SK-N-SH (cell line): ENCODE measurements around the gene CCDC197. TPM values are rescaled to one million over a fixed set of nuclear protein-coding genes. Genes with fewer than 3 reads are reported as not detected.

Experiments used
- CTCF ChIA-PET: fragments of 300-600, 350-600 bp; formaldehyde crosslinking; extraction: SDS; loops from one replicate; lab custom pipeline; 2021; lab: Yijun Ruan, JAX
- POLR2A ChIA-PET: fragments of 350-600 bp; sonication (Branson Sonifier 250); formaldehyde crosslinking; extraction: SDS; loops from one replicate; lab custom pipeline; 2020; ENCODE audit warnings: antibody characterized with exemption, inconsistent platforms; lab: Yijun Ruan, JAX
- DNase-seq: peaks from one replicate; pipeline ENCODE4 v3.0.0; 2012
- H2AFZ ChIP-seq: fragments of 200-600 bp; sonication (generic); 2 replicates; pipeline ENCODE4 v1.8.1; 2016; ENCODE audit warnings: antibody characterized with exemption, mild to moderate bottlenecking, low read depth
- H3F3A ChIP-seq: fragments of 200-600 bp; sonication (generic); replicated peaks from 2 replicates; pipeline ENCODE3; 2016; ENCODE audit warnings: antibody characterized with exemption, mild to moderate bottlenecking; ENCODE audit not compliant: insufficient read depth
- H3K27ac ChIP-seq, 2 experiments: fragments of 200-500 bp in 1 of 2; fragments of 200-600 bp in 1 of 2; sonication (Bioruptor generic) in 1 of 2; sonication (generic), shearing (Covaris generic) in 1 of 2; 2 replicates each; pipeline versions ENCODE4 v1.5.1 to v1.6.1; 2014 to 2016; ENCODE audit warnings: low read depth in 2 of 2, inconsistent platforms in 1 of 2, low read length in 1 of 2, mild to moderate bottlenecking in 1 of 2, mixed read lengths in 1 of 2
- H3K27me3 ChIP-seq: fragments of 200-600 bp; sonication (generic), shearing (Covaris generic); 2 replicates; pipeline ENCODE4 v1.6.1; 2016; ENCODE audit warnings: mixed run types; ENCODE audit not compliant: insufficient read depth
- H3K36me3 ChIP-seq, 2 experiments: fragments of 200-500 bp in 1 of 2; fragments of 200-600 bp in 1 of 2; sonication (Bioruptor generic) in 1 of 2; sonication (generic) in 1 of 2; replicated peaks in 1 of 2; 2 replicates each; pipeline versions ENCODE3 to v1.5.1; 2014 to 2016; ENCODE audit warnings: low read length in 1 of 2, mild to moderate bottlenecking in 1 of 2; ENCODE audit not compliant: insufficient read depth in 2 of 2, control insufficient read depth in 1 of 2
- H3K4me1 ChIP-seq, 2 experiments: fragments of 200-500 bp in 1 of 2; fragments of 200-600 bp in 1 of 2; sonication (Bioruptor generic) in 1 of 2; sonication (generic), shearing (Covaris generic) in 1 of 2; 2 replicates each; pipeline versions ENCODE4 v1.5.1 to v1.6.1; 2014 to 2016; ENCODE audit warnings: low read depth in 1 of 2, low read length in 1 of 2, mixed run types in 1 of 2; ENCODE audit not compliant: insufficient read depth in 2 of 2, control insufficient read depth in 1 of 2
- H3K4me2 ChIP-seq: fragments of 200-600 bp; sonication (generic), shearing (Covaris generic); 2 replicates; pipeline ENCODE4 v1.6.1; 2017; ENCODE audit warnings: mixed run types
- H3K4me3 ChIP-seq, 2 experiments: fragments of 200-500 bp in 1 of 2; fragments of 200-600 bp in 1 of 2; sonication (Bioruptor generic) in 1 of 2; sonication (generic), shearing (Covaris generic) in 1 of 2; 2 replicates each; pipeline versions ENCODE4 v1.5.1 to v1.8.1; 2014 to 2016; ENCODE audit warnings: low read depth in 2 of 2, inconsistent platforms in 1 of 2, low read length in 1 of 2, mild to moderate bottlenecking in 1 of 2, mixed read lengths in 1 of 2, moderate library complexity in 1 of 2
- H3K79me2 ChIP-seq: fragments of 200-600 bp; sonication (generic); 2 replicates; pipeline ENCODE4 v1.8.1; 2017; ENCODE audit warnings: mild to moderate bottlenecking; ENCODE audit not compliant: insufficient read depth
- H3K9ac ChIP-seq: fragments of 200-600 bp; sonication (generic); 2 replicates; pipeline ENCODE4 v1.6.1; 2017; ENCODE audit warnings: mixed run types
- H3K9me2 ChIP-seq: fragments of 200-600 bp; sonication (generic); 2 replicates; pipeline ENCODE4 v1.6.1; 2017; ENCODE audit warnings: mixed run types
- H3K9me3 ChIP-seq: fragments of 200-600 bp; sonication (generic); 2 replicates; pipeline ENCODE4 v1.6.1; 2017; ENCODE audit warnings: mixed run types, mild to moderate bottlenecking, moderate library complexity
- H4K20me1 ChIP-seq: fragments of 200-600 bp; sonication (generic); 2 replicates; pipeline ENCODE4 v1.6.1; 2017; ENCODE audit warnings: mild to moderate bottlenecking, mixed run types; ENCODE audit not compliant: insufficient read depth
- CTCF ChIP-seq: fragments of 200-600 bp; sonication (generic); IDR thresholded peaks from 2 replicates; pipeline ENCODE4 v1.6.1; 2017; ENCODE audit warnings: antibody characterized with exemption, mild to moderate bottlenecking, moderate library complexity
- ELF1 ChIP-seq: IDR thresholded peaks from 2 replicates; pipeline ENCODE4 v1.4.0; 2012
- EP300 ChIP-seq, 2 experiments: IDR thresholded peaks; 2 replicates each; pipeline versions ENCODE4 v1.4.0 to v1.6.1; 2012; ENCODE audit warnings: borderline replicate concordance in 1 of 2, low read depth in 1 of 2, low read length in 1 of 2
- FOSL2 ChIP-seq: IDR thresholded peaks from 2 replicates; pipeline ENCODE4 v1.4.0; 2012; ENCODE audit warnings: low read depth, mild to moderate bottlenecking, moderate library complexity, borderline replicate concordance
- FOXJ3 ChIP-seq: sonication (generic); formaldehyde crosslinking; IDR thresholded peaks from 2 replicates; pipeline ENCODE4 v1.5.1; 2020; ENCODE audit warnings: mild to moderate bottlenecking, missing genetic modification reagents
- GABPA ChIP-seq: IDR thresholded peaks from 2 replicates; pipeline ENCODE4 v1.4.0; 2012; ENCODE audit warnings: low read depth, mild to moderate bottlenecking
- JUND ChIP-seq: IDR thresholded peaks from 2 replicates; pipeline ENCODE4 v1.4.0; 2012
- MAX ChIP-seq: IDR thresholded peaks from 2 replicates; pipeline ENCODE4 v1.4.0; 2012; ENCODE audit warnings: low read depth
- MEF2A ChIP-seq: IDR thresholded peaks from 2 replicates; pipeline ENCODE4 v1.4.0; 2012; ENCODE audit warnings: low read depth, borderline replicate concordance
- MXI1 ChIP-seq: IDR thresholded peaks from 2 replicates; pipeline ENCODE4 v1.6.1; 2012; ENCODE audit warnings: mild to moderate bottlenecking, low read depth, low read length, improper control_type of control experiment
- NFIC ChIP-seq: IDR thresholded peaks from 2 replicates; pipeline ENCODE4 v1.4.0; 2012; ENCODE audit warnings: borderline replicate concordance
- NRF1 ChIP-seq: IDR thresholded peaks from 2 replicates; pipeline ENCODE4 v1.6.1; 2012; ENCODE audit warnings: low read depth, mild to moderate bottlenecking, low read length
- PBX3 ChIP-seq: IDR thresholded peaks from 2 replicates; pipeline ENCODE4; 2012
- RCOR1 ChIP-seq: fragments of 150-350 bp; IDR thresholded peaks from 2 replicates; pipeline ENCODE4 v1.6.1; 2017; ENCODE audit warnings: antibody characterized with exemption, low read length
- RFX5 ChIP-seq: IDR thresholded peaks from 2 replicates; pipeline ENCODE4 v1.6.1; 2012; ENCODE audit warnings: mild to moderate bottlenecking, improper control_type of control experiment, low read length
- SIN3A ChIP-seq: IDR thresholded peaks from 2 replicates; pipeline ENCODE4 v1.6.1; 2012; ENCODE audit warnings: low read depth, mild to moderate bottlenecking, low read length, moderate library complexity, borderline replicate concordance
- TAF1 ChIP-seq: IDR thresholded peaks from 2 replicates; pipeline ENCODE4 v1.6.1; 2012; ENCODE audit warnings: low read depth, mild to moderate bottlenecking, low read length, moderate library complexity, borderline replicate concordance
- TCF12 ChIP-seq: IDR thresholded peaks from 2 replicates; pipeline ENCODE4 v1.4.0; 2012
- TEAD4 ChIP-seq: IDR thresholded peaks from 2 replicates; pipeline ENCODE4 v1.4.0; 2012; ENCODE audit warnings: mild to moderate bottlenecking, borderline replicate concordance; ENCODE audit not compliant: insufficient read depth
- USF1 ChIP-seq: IDR thresholded peaks from 2 replicates; pipeline ENCODE4 v1.4.0; 2012; ENCODE audit warnings: low read depth, borderline replicate concordance
- USF2 ChIP-seq: fragments of 150-350 bp; IDR thresholded peaks from 2 replicates; pipeline ENCODE4 v1.6.1; 2017; ENCODE audit warnings: antibody characterized with exemption, low read length, low read depth, borderline replicate concordance
- WGBS: methylation state at CpG from one replicate; pipeline ENCODE4 v1.1.6; 2017; ENCODE audit warnings: low lambda C conversion rate; 5-methylcytosine and 5-hydroxymethylcytosine counted together
- polyA plus RNA-seq, 3 experiments: library from polyadenylated mRNA; depleted of rRNA; stranded (reverse); fragments of >200 nt; gene quantifications; 2 replicates each; pipeline ENCODE4 v1.2.3, GENCODE V29; 2012

The CCDC197 gene
- polyA plus RNA-seq, 1 of the 3 experiments (the other 2 are of a cell fraction): not detected

GRCh38 chr14:94008234-94008633, 11.1 kb downstream of the CCDC197 start:
- no peak overlapping the region for H3K27ac ChIP-seq
- no peak for DNase-seq
- ChIA-PET CTCF (no interaction called here), POLR2A (no interaction called here)
- 59% methylated on average over 3 of the region's 3 CpGs for WGBS
- H3K9ac ChIP-seq: no peak overlapping the region
- H3F3A ChIP-seq: no peaks in the 10 kb centered on the region
- H3K9me3 ChIP-seq: no peaks in the 10 kb centered on the region
- no peak overlapping the region for H3K4me2 ChIP-seq
- H4K20me1 ChIP-seq: no peaks in the 10 kb centered on the region
- no peak overlapping the region for H3K4me3 ChIP-seq
- no peaks in the 10 kb centered on the region for H3K79me2 ChIP-seq
- H3K9me2 ChIP-seq: no peaks in the 10 kb centered on the region
- peaks cover 0 to 3% of the 10 kb centered on the region in 2 experiments; a peak in 1 of 4 replicates for H3K4me1 ChIP-seq
- TF ChIP-seq MXI1 (no peak), USF1 (no peak), NRF1 (no peak), RCOR1 (no peak), USF2 (no peak), PBX3 (no peak)
- no peaks in the 10 kb centered on the region for H3K36me3 ChIP-seq
- H3K27me3 ChIP-seq: no peaks in the 10 kb centered on the region
- H2AFZ ChIP-seq: no peak overlapping the region

GRCh38 chr14:94009767-94010166, 12.7 kb downstream of the CCDC197 start:
- Histone ChIP-seq H3F3A (no peaks in the 10 kb centered on the region), H3K9ac (no peak overlapping the region), H3K27ac (no peak overlapping the region), H4K20me1 (no peaks in the 10 kb centered on the region), H3K36me3 (no peaks in the 10 kb centered on the region), H3K4me1 (peaks cover 0 to 3% of the 10 kb centered on the region in 2 experiments; a peak in 1 of 4 replicates), H2AFZ (no peak overlapping the region), H3K9me3 (no peaks in the 10 kb centered on the region), H3K4me2 (peak overlapping the region; percentile 40), H3K27me3 (no peaks in the 10 kb centered on the region), H3K9me2 (no peaks in the 10 kb centered on the region), H3K4me3 (no peak overlapping the region), H3K79me2 (no peaks in the 10 kb centered on the region)
- no peak for DNase-seq
- POLR2A ChIA-PET: no interaction called here
- CTCF ChIA-PET: interaction anchor here (0.9 to 1.8 kb wide), 2 partner anchors 70 to 127 kb away, joined by 3 to 8 read pairs; no protein-coding TSS in a partner anchor
- WGBS: 24% methylated on average over 4 of the region's 4 CpGs
- TF ChIP-seq FOXJ3 (CRISPR knock-in tag): no peak
- TF ChIP-seq ELF1: no peak
- TF ChIP-seq EP300 (IDR thresholded peaks at IDR 0.05; ENCODE audit: borderline replicate concordance in 1 of 2, low read depth in 1 of 2, low read length in 1 of 2): no peak; a peak in 1 of 4 replicates
- TF ChIP-seq USF2: no peak
- peak; percentile 69; the same call in 1 of the 2 replicates for TF ChIP-seq NFIC
- peak; percentile 33; the same call in 1 of the 2 replicates for TF ChIP-seq PBX3
- no peak for TF ChIP-seq SIN3A
- no peak for TF ChIP-seq MEF2A
- no peak for TF ChIP-seq RFX5
- no peak for TF ChIP-seq GABPA
- no peak for TF ChIP-seq CTCF
- no peak for TF ChIP-seq TAF1
- 0 out of 2 replicates have a peak, but pooled peaks have one; percentile 25 for TF ChIP-seq MAX
- peak; percentile 72 for TF ChIP-seq JUND
- no peak for TF ChIP-seq NRF1
- no peak for TF ChIP-seq TEAD4
- peak; percentile 90 for TF ChIP-seq TCF12
- peak; percentile 48; the same call in 1 of the 2 replicates for TF ChIP-seq FOSL2
